K562 (cell line): ENCODE results near the gene GALNT18. TPM values are rescaled to one million over a fixed set of nuclear protein-coding genes. Genes with fewer than 3 reads are reported as not detected.

Experiments
- ESRRA ChIP-seq: fragments of 450-650 bp; IDR thresholded peaks from 2 replicates; pipeline ENCODE4 v1.6.1; 2014; ENCODE audit warnings: low read depth, mild to moderate bottlenecking, moderate library complexity, borderline replicate concordance
- MED1 ChIP-seq: sonication (generic); formaldehyde crosslinking; IDR thresholded peaks from 2 replicates; pipeline ENCODE4 v1.8.1; 2023; ENCODE audit warnings: missing genetic modification reagents, borderline replicate concordance
- PREB ChIP-seq: sonication (generic); formaldehyde crosslinking; IDR thresholded peaks from 2 replicates; pipeline ENCODE4 v1.8.1; 2023; ENCODE audit warnings: mild to moderate bottlenecking, missing genetic modification reagents
- RREB1 ChIP-seq: fragments of 250-450 bp; sonication (Bioruptor Pico); IDR thresholded peaks from 2 replicates; pipeline ENCODE4 v1.4.0; 2020
- TCF7L2 ChIP-seq: fragments of 150-350 bp; IDR thresholded peaks from 2 replicates; pipeline ENCODE4 v1.6.1; 2016; ENCODE audit warnings: low read depth, mild to moderate bottlenecking, low read length, moderate library complexity
- polyA plus RNA-seq, 8 experiments: library from polyadenylated mRNA; depleted of rRNA in 4 of 8; stranded (reverse) in 5 of 8; unstranded in 3 of 8; fragments of >200 nt; fragmentation: Nextera tagmentation in 2 of 8; fragmentation: Illumina TruSeq in 1 of 8; extraction: Ambion mirVana in 2 of 8; extraction: Trizol in 1 of 8; gene quantifications; 2 replicates each; pipeline versions ENCODE4 v1.2.1 to v1.2.3, GENCODE V29; 2011 to 2014; ENCODE audit warnings: inconsistent platforms in 1 of 8, missing spikeins in 1 of 8
- total RNA-seq, 7 experiments: library from RNA; depleted of rRNA in 6 of 7; stranded (reverse); fragments of >200 nt in 6 of 7; fragmentation: Illumina TruSeq in 2 of 7; extraction: Trizol in 2 of 7; gene quantifications; 2 replicates each; pipeline versions ENCODE4 v1.2.1 to v1.2.3, GENCODE V29; 2011 to 2021; ENCODE audit warnings: low replicate concordance in 1 of 7

GALNT18 gene
- total and polyA plus RNA-seq, 9 of the 15 experiments (the other 6 are each of a cell fraction or from before 2014, with no cell fraction given), result not detected

GRCh38 chr11:11581481-11581880 lies 40.3 kb downstream of the GALNT18 start (continued):
- TF ChIP-seq PREB (CRISPR knock-in tag), result no peak
- no peak for TF ChIP-seq MED1
- no peak for TF ChIP-seq TCF7L2
- TF ChIP-seq RREB1 (CRISPR knock-in tag), result no peak
- TF ChIP-seq ESRRA, result no peak
